K562 (cell line): ENCODE results near the gene HMX1. TPM values are rescaled to one million over a fixed set of nuclear protein-coding genes. Genes with fewer than 3 reads are reported as not detected.

Experiments used
- ATAC-seq: fragments of 200-7000 bp; cut with Tn5 transposase; 3 replicates; pipeline ENCODE4 v1.9.1; 2020; ENCODE audit warnings: moderate library complexity
- BruUV-seq: library from RNA; stranded (reverse); fragments of 400-500 nt; replicated peaks from 2 replicates; lab custom pipeline; 2021; lab: Mats Ljungman, UMichigan
- CTCF ChIA-PET: fragments of 300-600 bp; formaldehyde crosslinking; extraction: SDS; loops from one replicate; lab custom pipeline; 2021; ENCODE audit warnings: low intra/inter-chr PET ratio; lab: Yijun Ruan, JAX
- POLR2A ChIA-PET: fragments of 300-600, 350-650 bp; sonication (Branson Sonifier 250); formaldehyde crosslinking; extraction: SDS; loops from one replicate; lab custom pipeline; 2021; ENCODE audit warnings: antibody characterized with exemption, inconsistent platforms; lab: Yijun Ruan, JAX
- DNase-seq, 4 experiments: peaks; one replicate each; pipeline versions ENCODE4 v3.0.0 to v3.0.0-alpha.2; 2011 to 2018; ENCODE audit warnings: low spot score in 3 of 4, mixed read lengths in 3 of 4; ENCODE audit errors: extremely low read depth in 1 of 4
- FAIRE-seq: peaks from 2 replicates; lab custom pipeline; 2011; peaks lifted over from hg19 to GRCh38; lab: Jason Lieb, UNC
- H2AFZ ChIP-seq: 2 replicates; pipeline ENCODE4 v1.6.0; 2011; ENCODE audit warnings: low read depth, low read length, control low read depth, inconsistent platforms
- H3K27ac ChIP-seq: fragments of 200-600 bp; 3 replicates; pipeline ENCODE4 v1.8.0; 2011; ENCODE audit warnings: low read depth, mild to moderate bottlenecking, control low read depth, inconsistent platforms, low read length, moderate library complexity, mixed read lengths; ENCODE audit errors: extremely low read depth
- H3K27me3 ChIP-seq, 2 experiments: fragments of 300-600 bp in 1 of 2; 2 replicates in 1 of 2; 3 replicates in 1 of 2; pipeline versions ENCODE4 v1.6.0 to v1.8.0; 2011; ENCODE audit warnings: inconsistent platforms in 2 of 2, low read length in 2 of 2, mild to moderate bottlenecking in 1 of 2, mixed read lengths in 1 of 2, moderate library complexity in 1 of 2; ENCODE audit not compliant: control insufficient read depth in 2 of 2, insufficient read depth in 2 of 2
- H3K36me3 ChIP-seq: fragments of 300-600 bp; 3 replicates; pipeline ENCODE4 v1.8.0; 2011; ENCODE audit warnings: mild to moderate bottlenecking, low read length, inconsistent platforms; ENCODE audit not compliant: control insufficient read depth, insufficient read depth
- H3K4me1 ChIP-seq, 2 experiments: fragments of 200-600 bp in 1 of 2; replicated peaks in 1 of 2; 2 replicates in 1 of 2; 3 replicates in 1 of 2; pipeline versions ENCODE4 v1.5.1 to v1.8.0; 2011; ENCODE audit warnings: inconsistent platforms in 2 of 2, low read length in 2 of 2, mild to moderate bottlenecking in 1 of 2, mixed read lengths in 1 of 2, moderate library complexity in 1 of 2; ENCODE audit not compliant: control insufficient read depth in 2 of 2, insufficient read depth in 2 of 2
- H3K4me2 ChIP-seq: 2 replicates; pipeline ENCODE4 v1.6.1; 2011; ENCODE audit warnings: low read length, control low read depth, inconsistent platforms, mixed read lengths; ENCODE audit not compliant: insufficient read depth
- H3K4me3 ChIP-seq: fragments of 200-600 bp; sonication (generic), shearing (Covaris generic); 2 replicates; pipeline ENCODE4 v1.5.1; 2016; ENCODE audit warnings: control low read depth, inconsistent platforms
- H3K79me2 ChIP-seq: fragments of 200-600 bp; 3 replicates; pipeline ENCODE4 v1.8.0; 2011; ENCODE audit warnings: low read length, inconsistent platforms; ENCODE audit not compliant: control insufficient read depth, insufficient read depth
- H3K9ac ChIP-seq, 2 experiments: 2 replicates each; pipeline versions ENCODE4 v1.6.0 to v1.6.1; 2011; ENCODE audit warnings: low read depth in 2 of 2, low read length in 2 of 2, control low read depth in 1 of 2, inconsistent platforms in 1 of 2, mild to moderate bottlenecking in 1 of 2, mixed read lengths in 1 of 2; ENCODE audit not compliant: insufficient read depth in 1 of 2
- H3K9me1 ChIP-seq: one replicate; pipeline ENCODE4 v1.6.0; 2011; ENCODE audit warnings: inconsistent platforms, mild to moderate bottlenecking, low read length, moderate library complexity; ENCODE audit not compliant: control insufficient read depth, insufficient read depth
- H3K9me3 ChIP-seq: replicated peaks from 2 replicates; pipeline ENCODE4 v1.5.1; 2011; ENCODE audit warnings: low read depth, low read length, inconsistent platforms; ENCODE audit not compliant: control insufficient read depth, insufficient read depth
- H4K20me1 ChIP-seq: replicated peaks from 2 replicates; pipeline ENCODE4 v1.6.1; 2011; ENCODE audit warnings: low read length, inconsistent platforms, mixed read lengths; ENCODE audit not compliant: control insufficient read depth, insufficient read depth
- CREBBP ChIP-seq: IDR thresholded peaks from one replicate; pipeline ENCODE4 v1.6.1; 2012; ENCODE audit warnings: low read depth, mild to moderate bottlenecking, control low read depth, inconsistent platforms, low read length
- CTCF ChIP-seq, 3 experiments: IDR thresholded peaks in 2 of 3; conservative IDR thresholded peaks in 1 of 3; 2 replicates each; pipeline ENCODE4 v1.5.1; 2011 to 2012; ENCODE audit warnings: low read length in 3 of 3, mild to moderate bottlenecking in 3 of 3, control low read depth in 2 of 3, improper control_type of control experiment in 1 of 3, inconsistent platforms in 1 of 3, low read depth in 1 of 3, mixed read lengths in 1 of 3, moderate library complexity in 1 of 3; ENCODE audit not compliant: insufficient read depth in 2 of 3
- ETV6 ChIP-seq, 3 experiments: fragments of 150-350 bp in 1 of 3; sonication (generic) in 1 of 3; formaldehyde crosslinking in 1 of 3; IDR thresholded peaks; 2 replicates each; pipeline versions ENCODE4 v1.6.1 to v1.8.0; 2014 to 2022; ENCODE audit warnings: borderline replicate concordance in 2 of 3, low read depth in 2 of 3, antibody characterized with exemption in 1 of 3, low read length in 1 of 3, mild to moderate bottlenecking in 1 of 3, missing genetic modification reagents in 1 of 3
- RHOXF2B ChIP-seq: fragments of 250-450 bp; sonication (Bioruptor Pico); conservative IDR thresholded peaks from 2 replicates; pipeline ENCODE4 v1.5.1; 2021
- THRB ChIP-seq: fragments of 450-650 bp; formaldehyde crosslinking; conservative IDR thresholded peaks from 2 replicates; pipeline ENCODE4 v1.4.0; 2022; ENCODE audit warnings: mild to moderate bottlenecking, missing genetic modification characterization
- ZNF778 ChIP-seq: fragments of 450-650 bp; formaldehyde crosslinking; IDR thresholded peaks from 2 replicates; pipeline ENCODE4 v1.4.0; 2020; ENCODE audit warnings: mild to moderate bottlenecking, moderate library complexity
- WGBS: fragments of 100-300 bp; shearing (Covaris generic); methylation state at CpG from one replicate; pipeline ENCODE4 v1.1.6; 2016; ENCODE audit warnings: low coverage, mixed read lengths; ENCODE audit not compliant: insufficient coverage; ENCODE audit errors: missing lambda C conversion rate; 5-methylcytosine and 5-hydroxymethylcytosine counted together
- in situ Hi-C: fragments of 300-500 bp; cut with MboI; formaldehyde crosslinking; loops from 4 replicates; pipeline ENCODE4 v1.15.0; 2018; ENCODE audit warnings: inconsistent platforms, mixed read lengths
- intact Hi-C: fragments of 100-400 bp; cut with micrococcal nuclease; formaldehyde crosslinking; loops from 2 replicates; pipeline ENCODE4 v1.14.2; 2022
- polyA plus RNA-seq, 8 experiments: library from polyadenylated mRNA; depleted of rRNA in 4 of 8; stranded (reverse) in 5 of 8; unstranded in 3 of 8; fragments of >200 nt; fragmentation: Nextera tagmentation in 2 of 8; fragmentation: Illumina TruSeq in 1 of 8; extraction: Ambion mirVana in 2 of 8; extraction: Trizol in 1 of 8; gene quantifications; 2 replicates each; pipeline versions ENCODE4 v1.2.1 to v1.2.3, GENCODE V29; 2011 to 2014; ENCODE audit warnings: inconsistent platforms in 1 of 8, missing spikeins in 1 of 8
- total RNA-seq, 7 experiments: library from RNA; depleted of rRNA in 6 of 7; stranded (reverse); fragments of >200 nt in 6 of 7; fragmentation: Illumina TruSeq in 2 of 7; extraction: Trizol in 2 of 7; gene quantifications; 2 replicates each; pipeline versions ENCODE4 v1.2.1 to v1.2.3, GENCODE V29; 2011 to 2021; ENCODE audit warnings: low replicate concordance in 1 of 7
- TF ChIP-seq, protein P1 (sequence below): fragments of 250-450 bp; sonication (Bioruptor Pico); IDR thresholded peaks from 2 replicates; pipeline ENCODE4 v1.5.0; 2021

Gene HMX1
- total and polyA plus RNA-seq, 9 of the 15 experiments (the other 6 are each of a cell fraction or from before 2014, with no cell fraction given): not detected

DNA sequence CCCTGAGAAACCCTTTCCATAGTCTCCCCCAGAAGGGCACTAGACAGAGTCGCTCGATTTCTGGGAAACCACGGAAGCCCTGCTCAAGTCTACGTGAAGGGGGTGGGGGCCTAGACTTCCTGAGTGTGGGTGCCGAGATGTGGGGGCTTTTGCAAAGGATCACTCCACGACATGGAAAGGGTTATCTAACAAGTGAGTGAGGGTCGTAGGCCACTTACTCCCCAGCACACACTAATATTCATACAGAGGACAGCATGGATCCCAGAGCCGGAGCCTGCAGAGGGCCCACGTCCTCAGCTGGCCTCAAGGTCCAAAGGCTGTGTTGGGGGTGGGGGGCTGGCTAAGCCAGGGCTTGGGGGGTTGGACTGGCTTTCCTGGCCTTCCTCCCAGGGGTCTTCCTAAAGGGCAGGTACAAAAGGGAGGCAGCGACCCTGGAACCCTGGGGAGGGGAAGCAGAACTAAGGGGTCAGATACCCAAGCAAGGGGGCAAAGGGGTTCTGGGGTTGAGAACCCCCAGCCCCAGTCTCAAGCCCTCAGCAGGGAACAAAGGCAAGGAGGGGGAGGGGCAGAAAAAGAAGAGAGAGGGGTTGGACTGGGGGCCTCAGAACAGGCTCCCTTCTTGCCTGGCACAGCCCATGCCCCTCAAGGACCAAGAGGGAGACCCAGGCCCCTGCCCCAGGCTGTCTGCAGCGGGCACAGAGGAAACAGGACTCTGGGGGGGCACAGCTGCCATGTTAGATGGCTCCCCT is 1.6 kb downstream of the HMX1 start:
- H3K9ac ChIP-seq: no peak overlapping the region
- intact Hi-C loops: no loop called here
- H3K4me2 ChIP-seq: no peak overlapping the region
- BruUV-seq: no TSS peak
- TF ChIP-seq RHOXF2B (CRISPR knock-in tag) (no peak), CREBBP (no peak), ETV6 (IDR thresholded peaks at IDR 0.05; ENCODE audit: borderline replicate concordance in 1 of 2, low read depth in 2 of 2, low read length in 1 of 2) (no peak), ETV6 (CRISPR knock-in tag; IDR thresholded peaks at IDR 0.05; ENCODE audit: borderline replicate concordance) (no peak), CTCF (IDR thresholded peaks at IDR 0.05 in 2 of 3, conservative IDR thresholded peaks at IDR 0.05 in 1 of 3; ENCODE audit: insufficient read depth in 2 of 3, low read depth in 1 of 3, low read length in 3 of 3) (no peak), THRB (no peak), ZNF778 (CRISPR knock-in tag) (no peak)
- TF ChIP-seq, protein P1, sequence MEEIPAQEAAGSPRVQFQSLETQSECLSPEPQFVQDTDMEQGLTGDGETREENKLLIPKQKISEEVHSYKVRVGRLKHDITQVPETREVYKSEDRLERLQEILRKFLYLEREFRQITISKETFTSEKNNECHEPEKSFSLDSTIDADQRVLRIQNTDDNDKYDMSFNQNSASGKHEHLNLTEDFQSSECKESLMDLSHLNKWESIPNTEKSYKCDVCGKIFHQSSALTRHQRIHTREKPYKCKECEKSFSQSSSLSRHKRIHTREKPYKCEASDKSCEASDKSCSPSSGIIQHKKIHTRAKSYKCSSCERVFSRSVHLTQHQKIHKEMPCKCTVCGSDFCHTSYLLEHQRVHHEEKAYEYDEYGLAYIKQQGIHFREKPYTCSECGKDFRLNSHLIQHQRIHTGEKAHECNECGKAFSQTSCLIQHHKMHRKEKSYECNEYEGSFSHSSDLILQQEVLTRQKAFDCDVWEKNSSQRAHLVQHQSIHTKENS (CRISPR knock-in tag): no peak
- no peak overlapping the region for H3K4me3 ChIP-seq
- H3K79me2 ChIP-seq: no peaks in the 10 kb centered on the region
- ChIA-PET POLR2A (no interaction called here), CTCF (no interaction called here)
- no peak overlapping the region for H3K27ac ChIP-seq
- H3K9me3 ChIP-seq: no peaks in the 10 kb centered on the region
- no peaks in the 10 kb centered on the region for H3K9me1 ChIP-seq
- H3K4me1 ChIP-seq: no peaks in the 10 kb centered on the region
- WGBS: 1% methylated on average over 9 of the region's 11 CpGs
- no peak for ATAC-seq
- H2AFZ ChIP-seq: no peak overlapping the region
- H4K20me1 ChIP-seq: 0 out of 2 replicates have a peak, but pooled peaks cover 3% of the 10 kb centered on the region
- no peak for FAIRE-seq
- no peaks in the 10 kb centered on the region for H3K36me3 ChIP-seq
- DNase-seq: no peak
- in situ Hi-C loops: no loop called here
- H3K27me3 ChIP-seq: peaks cover 5 to 54% of the 10 kb centered on the region in 2 experiments; a peak in 3 of 5 replicates
